Measurements from ENCODE around the gene PAK4.
"Not testable (repeated sequence)": the region's sequence is repeated elsewhere in the genome, so short reads cannot be mapped to it uniquely, and the experiment has no call there.

The PAK4 gene

GRCh38 chr19:39100500-39101166 lies 25.0 kb upstream of the PAK4 start:
- no peak for DNase-seq

DNA sequence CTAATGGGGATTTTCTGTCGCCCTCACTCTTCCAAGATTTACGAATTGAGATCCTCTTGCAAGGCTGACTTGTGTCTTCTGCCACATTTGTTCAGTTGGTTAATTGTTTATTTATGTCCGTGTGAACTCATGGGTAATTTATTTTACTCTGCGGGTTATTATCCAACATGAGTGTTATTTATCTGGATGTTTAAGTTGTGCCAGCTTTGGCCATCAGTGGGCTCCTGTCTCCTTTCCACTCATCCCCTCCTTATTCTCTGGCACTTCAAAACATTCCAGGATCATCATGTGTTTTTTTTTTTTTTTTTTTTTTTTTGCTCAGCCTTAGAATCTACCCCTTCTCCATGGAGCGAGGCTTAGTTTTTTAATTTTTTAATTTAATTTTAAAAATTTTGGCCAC lies 22.4 kb upstream of the PAK4 start:
- DNase-seq: no peak

- no peak for DNase-seq
These were observed 21.4 kb upstream of the PAK4 start for GRCh38 chr19:39104186-39104596.

DNA sequence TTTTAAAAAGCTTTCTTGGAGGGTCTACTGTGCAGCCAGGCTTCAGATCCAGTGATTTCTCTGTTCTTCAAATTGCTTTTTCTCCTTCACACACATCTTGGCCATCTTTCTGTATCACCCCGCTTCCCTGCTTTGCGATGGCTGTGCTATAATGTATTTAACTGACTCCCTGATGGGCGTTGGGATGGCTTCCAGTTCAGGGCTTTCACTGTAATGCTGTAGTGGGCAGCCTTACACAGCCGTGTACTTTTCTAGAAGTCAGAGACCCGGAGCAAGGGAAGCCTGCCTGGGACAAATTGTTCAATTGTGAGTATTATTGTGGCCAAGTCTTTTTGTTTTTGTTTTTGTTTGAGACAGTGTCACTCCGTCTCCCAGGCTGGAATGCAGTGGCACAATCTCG lies 19.4 kb upstream of the PAK4 start:
- no peak for DNase-seq

- DNase-seq: no peak
These were observed 15.9 kb upstream of the PAK4 start for GRCh38 chr19:39109641-39110040.

DNA sequence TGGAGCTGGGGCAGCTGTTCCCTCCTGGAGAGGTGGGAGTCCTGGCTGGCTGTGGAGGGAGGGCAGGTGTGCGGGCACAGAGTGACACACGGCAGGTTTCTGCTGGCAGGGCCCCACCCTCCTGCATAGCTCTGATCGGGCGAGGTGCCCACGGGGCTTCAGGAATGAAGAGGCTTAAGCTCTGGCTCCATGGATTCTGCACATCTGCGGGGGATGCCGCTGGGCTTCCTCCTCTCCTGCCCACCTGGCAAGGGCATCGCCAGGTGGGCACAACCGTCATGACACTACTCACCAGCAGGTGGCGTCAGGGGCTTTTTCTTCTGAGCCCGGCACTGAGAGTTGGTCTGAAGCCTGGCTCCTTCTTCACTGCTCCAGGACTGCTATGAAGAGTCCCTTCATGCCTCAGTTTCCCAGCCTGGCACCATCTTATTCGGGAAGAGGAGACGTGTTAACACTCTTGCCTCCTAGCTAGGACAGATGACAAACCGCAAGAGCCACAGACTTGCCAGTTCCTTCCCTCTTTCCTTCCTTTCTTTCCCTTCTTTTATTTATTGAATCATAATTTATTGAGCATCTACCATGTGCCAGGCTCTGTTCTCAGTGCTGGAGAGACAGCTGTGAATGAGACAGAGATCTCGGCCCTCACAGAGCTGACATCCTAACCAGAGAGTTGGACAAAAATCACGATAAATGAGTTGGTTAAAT lies 15.2 kb upstream of the PAK4 start:
- peak; percentile 63 for DNase-seq

DNA sequence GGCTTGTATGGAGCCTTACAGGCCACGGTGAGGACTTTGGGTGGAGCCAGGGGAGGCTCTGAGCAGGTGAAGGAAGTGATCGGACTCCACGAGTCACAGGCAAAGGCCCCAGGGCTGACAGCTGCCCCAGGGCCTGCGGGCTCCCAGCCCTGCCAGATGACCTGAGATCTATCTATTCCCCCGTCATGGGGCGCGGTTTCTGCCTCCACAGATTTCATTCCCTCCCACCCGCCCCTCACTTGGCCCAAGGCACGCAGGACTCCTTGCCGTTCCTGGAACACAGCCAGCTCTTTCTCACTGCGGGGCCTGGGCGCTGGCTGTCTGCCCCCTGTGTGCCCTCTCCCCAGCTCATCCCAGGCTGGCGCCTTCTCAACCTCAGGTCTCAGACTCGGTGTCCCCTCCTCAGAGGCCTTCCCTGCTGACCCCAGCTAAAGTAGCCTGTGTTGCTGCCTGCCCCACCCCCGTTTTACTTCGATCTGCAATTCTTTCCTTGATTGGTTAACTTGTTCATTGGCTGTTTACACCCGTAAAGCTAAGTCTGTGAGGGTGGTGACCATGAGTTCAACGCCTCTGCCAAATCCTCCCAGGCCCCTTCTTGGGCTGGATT lies 13.9 kb upstream of the PAK4 start:
- no peak for DNase-seq

- no peak for DNase-seq
These were observed 13.2 kb upstream of the PAK4 start for GRCh38 chr19:39112338-39112890.

- DNase-seq: no peak
These were observed 12.4 kb upstream of the PAK4 start for GRCh38 chr19:39113199-39113598.

- no peak for DNase-seq
These were observed 10.3 kb upstream of the PAK4 start for GRCh38 chr19:39115105-39115847.

DNA sequence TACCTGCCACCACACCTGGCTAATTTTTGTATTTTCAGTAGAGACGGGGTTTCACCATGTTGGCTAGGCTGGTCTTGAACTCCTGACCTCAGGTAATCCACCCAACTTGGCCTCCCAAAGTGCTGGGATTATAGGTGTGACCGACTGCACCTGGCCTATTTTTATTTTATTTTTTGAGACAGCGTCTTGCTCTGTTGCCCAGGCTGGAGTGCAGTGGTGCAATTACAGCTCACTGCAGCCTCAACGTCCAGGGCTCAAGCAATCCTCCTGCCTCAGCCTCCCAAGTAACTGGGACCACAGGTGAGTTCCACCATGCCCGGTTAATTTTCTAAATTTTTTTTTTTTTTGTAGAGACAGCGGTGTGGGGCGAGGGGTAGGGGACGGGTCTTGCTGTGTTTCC lies 8.6 kb upstream of the PAK4 start:
- not testable (repeated sequence) for DNase-seq

GRCh38 chr19:39119830-39120229 lies 5.8 kb upstream of the PAK4 start:
- no peak for DNase-seq

DNA sequence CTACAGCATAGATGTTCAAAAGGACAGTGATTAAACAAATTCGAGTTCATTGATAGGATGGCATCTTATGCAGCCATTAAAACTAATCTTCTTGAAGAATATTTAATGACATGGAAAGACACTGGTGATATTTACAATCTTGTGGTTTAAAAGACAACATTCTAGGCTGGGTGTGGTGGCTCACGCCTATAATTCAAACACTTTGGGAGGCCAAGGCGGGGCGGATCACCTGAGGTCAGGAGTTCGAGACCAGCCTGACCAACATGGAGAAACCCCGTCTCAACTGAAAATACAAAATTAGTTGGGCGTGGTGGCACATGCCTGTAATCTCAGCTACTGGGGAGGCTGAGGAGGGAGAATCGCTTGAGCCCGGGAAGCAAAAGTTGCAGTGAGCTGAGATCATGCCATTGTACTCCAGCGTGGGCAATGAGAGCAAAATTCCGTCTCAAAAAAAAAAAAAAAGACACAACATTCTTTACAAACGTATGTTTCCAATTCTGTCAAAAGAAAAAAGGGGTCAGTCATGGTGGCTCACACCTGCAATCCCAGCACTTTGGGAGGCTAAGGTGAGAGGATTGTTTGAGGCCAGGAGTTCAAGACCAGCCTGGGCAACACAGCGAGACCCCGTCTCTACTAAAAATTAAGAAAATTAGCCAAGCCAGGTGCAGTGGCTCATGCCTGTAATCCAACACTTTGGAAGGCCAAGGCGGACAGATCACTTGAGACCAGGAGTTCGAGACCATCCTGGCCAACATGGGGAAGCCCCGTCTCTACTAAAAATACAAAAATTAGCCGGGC lies 2.5 kb upstream of the PAK4 start:
- DNase-seq: no peak

DNA sequence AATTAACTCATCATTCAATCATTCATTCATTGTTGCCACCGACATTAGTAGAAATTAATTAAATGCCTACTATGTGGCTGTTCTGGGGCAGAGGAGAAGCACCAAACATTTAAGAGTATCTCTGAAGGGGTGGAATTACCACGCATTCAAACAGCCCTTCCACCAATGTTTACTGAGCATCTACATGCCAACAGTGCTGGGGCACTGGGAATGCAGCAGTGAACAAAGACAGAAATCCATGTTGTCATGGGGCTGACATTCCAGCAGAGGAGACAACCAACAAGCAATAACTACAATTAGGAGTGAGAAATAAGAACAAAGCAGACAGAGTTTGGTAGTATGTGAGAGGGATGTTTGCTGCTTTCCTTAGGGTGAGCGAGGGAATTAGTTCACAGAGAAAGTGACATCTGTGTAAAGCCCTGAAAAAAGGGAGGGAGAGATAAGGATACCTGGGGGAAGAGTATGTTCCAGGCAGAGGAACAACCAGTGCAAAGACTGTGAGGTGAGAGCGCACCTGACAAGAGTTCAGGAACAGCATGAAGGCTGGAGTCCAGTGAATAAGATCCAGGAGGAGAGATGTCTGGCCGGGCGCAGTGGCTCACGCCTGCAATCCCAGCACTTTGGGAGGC lies 1.3 kb upstream of the PAK4 start:
- DNase-seq: no peak

GRCh38 chr19:39125199-39125553 lies 410 bp upstream of the PAK4 start:
- no peak for DNase-seq

GRCh38 chr19:39126312-39127187 lies 964 bp downstream of the PAK4 start:
- DNase-seq: no peak

- DNase-seq: no peak
These were observed 2.4 kb downstream of the PAK4 start for GRCh38 chr19:39127812-39128515.

DNA sequence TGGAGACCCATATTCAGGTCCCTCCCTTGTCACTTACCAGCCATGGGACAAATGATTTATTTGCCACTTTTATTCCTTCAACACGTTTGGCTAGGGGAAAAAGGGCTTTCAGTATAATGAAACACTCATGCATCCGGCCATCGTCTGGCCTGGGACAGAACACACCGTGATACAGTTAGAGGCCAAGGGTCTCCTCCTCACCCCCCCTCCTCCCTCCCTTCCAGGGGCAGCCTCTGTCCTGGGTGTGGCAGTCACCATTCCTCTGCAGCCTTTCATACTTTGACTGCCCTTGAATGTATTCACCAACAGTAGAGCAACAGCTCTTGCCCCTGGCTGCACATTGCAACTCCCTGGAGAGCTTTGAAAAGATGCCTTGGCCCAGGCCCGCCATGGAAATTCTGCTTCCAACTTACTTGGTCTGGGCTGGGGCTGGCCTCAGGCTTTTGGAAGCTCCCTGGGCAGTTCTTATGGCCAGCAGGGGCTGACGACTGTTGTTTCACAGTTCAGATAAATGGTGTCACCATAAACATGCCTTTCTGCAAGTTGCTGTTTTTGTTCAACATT lies 3.0 kb downstream of the PAK4 start:
- DNase-seq: no peak

DNA sequence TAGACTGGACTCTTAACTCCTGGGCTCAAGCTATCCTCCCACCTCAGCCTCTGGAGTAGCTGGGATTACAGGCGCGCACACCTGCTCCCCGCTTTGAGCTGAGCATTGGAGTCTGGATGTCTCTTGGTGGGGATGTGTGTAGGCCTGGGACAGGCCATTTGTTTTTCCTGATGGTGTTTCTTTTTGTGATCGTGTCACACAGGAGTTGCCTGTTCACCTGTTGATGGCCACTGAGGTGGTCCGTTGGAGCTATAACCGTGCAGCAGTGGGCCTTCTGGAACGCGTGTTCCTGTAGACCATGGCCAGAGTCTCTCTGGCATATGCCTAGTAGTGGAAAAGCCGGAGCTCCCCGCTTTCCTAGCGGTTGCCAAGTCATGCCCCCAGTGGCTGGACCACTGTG lies 3.5 kb downstream of the PAK4 start:
- DNase-seq: no peak

Data from activated effector memory CD4-positive, alpha-beta T cell treated with Interleukin-2 at 50 U/mL for 16 hours (primary cell).